ENCODE results near the gene DAZAP1.

- TF ChIP-seq, protein P1, sequence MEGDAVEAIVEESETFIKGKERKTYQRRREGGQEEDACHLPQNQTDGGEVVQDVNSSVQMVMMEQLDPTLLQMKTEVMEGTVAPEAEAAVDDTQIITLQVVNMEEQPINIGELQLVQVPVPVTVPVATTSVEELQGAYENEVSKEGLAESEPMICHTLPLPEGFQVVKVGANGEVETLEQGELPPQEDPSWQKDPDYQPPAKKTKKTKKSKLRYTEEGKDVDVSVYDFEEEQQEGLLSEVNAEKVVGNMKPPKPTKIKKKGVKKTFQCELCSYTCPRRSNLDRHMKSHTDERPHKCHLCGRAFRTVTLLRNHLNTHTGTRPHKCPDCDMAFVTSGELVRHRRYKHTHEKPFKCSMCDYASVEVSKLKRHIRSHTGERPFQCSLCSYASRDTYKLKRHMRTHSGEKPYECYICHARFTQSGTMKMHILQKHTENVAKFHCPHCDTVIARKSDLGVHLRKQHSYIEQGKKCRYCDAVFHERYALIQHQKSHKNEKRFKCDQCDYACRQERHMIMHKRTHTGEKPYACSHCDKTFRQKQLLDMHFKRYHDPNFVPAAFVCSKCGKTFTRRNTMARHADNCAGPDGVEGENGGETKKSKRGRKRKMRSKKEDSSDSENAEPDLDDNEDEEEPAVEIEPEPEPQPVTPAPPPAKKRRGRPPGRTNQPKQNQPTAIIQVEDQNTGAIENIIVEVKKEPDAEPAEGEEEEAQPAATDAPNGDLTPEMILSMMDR (conservative IDR thresholded peaks at IDR 0.05; ENCODE audit: low read depth, low read length) = no peak
- TF ChIP-seq EZH2 (IDR thresholded peaks at IDR 0.05; ENCODE audit: borderline replicate concordance, low read depth, low read length, poor library complexity, severe bottlenecking) = no peak
These were observed 65.1 kb downstream of the DAZAP1 start for GRCh38 chr19:1472231-1473084.
